MCF 10A (cell line): ENCODE data around the gene LIX1L. TPM values are rescaled to one million over a fixed set of nuclear protein-coding genes. Genes with fewer than 3 reads are reported as not detected.

Experiments used
- BruUV-seq: library from RNA; stranded (reverse); fragments of 400-500 nt; replicated peaks from 2 replicates; lab custom pipeline; 2021; lab: Mats Ljungman, UMichigan
- CTCF ChIA-PET: fragments of 300-600 bp; sonication (Branson Sonifier 250); formaldehyde crosslinking; extraction: SDS; loops from one replicate; lab custom pipeline; 2021; ENCODE audit warnings: antibody characterized with exemption, inconsistent platforms; lab: Yijun Ruan, JAX
- POLR2A ChIA-PET: fragments of 300-600, 350-650 bp; sonication (Branson Sonifier 250); formaldehyde crosslinking; extraction: SDS; loops from one replicate; lab custom pipeline; 2020; ENCODE audit warnings: antibody characterized with exemption, inconsistent platforms; lab: Yijun Ruan, JAX
- DNase-seq: peaks from one replicate; pipeline ENCODE4 v3.0.0-alpha.2; 2018; ENCODE audit not compliant: unreplicated experiment
- H3K27ac Mint-ChIP-seq: one replicate; pipeline ENCODE4 v1.8.0; 2022; ENCODE audit warnings: mild to moderate bottlenecking, low read depth, mixed read lengths; ENCODE audit not compliant: unreplicated experiment
- H3K27me3 Mint-ChIP-seq: one replicate; pipeline ENCODE4 v1.8.0; 2022; ENCODE audit warnings: mixed read lengths; ENCODE audit not compliant: insufficient read depth, unreplicated experiment
- H3K36me3 Mint-ChIP-seq: one replicate; pipeline ENCODE4 v1.8.0; 2022; ENCODE audit warnings: mild to moderate bottlenecking, moderate library complexity, mixed read lengths; ENCODE audit not compliant: insufficient read depth, unreplicated experiment
- H3K4me1 Mint-ChIP-seq: one replicate; pipeline ENCODE4 v1.8.0; 2022; ENCODE audit warnings: mixed read lengths; ENCODE audit not compliant: insufficient read depth, unreplicated experiment
- H3K4me3 Mint-ChIP-seq: one replicate; pipeline ENCODE4 v1.8.0; 2022; ENCODE audit warnings: mild to moderate bottlenecking, moderate library complexity, mixed read lengths; ENCODE audit not compliant: unreplicated experiment
- H3K9me3 Mint-ChIP-seq: one replicate; pipeline ENCODE4 v1.8.0; 2022; ENCODE audit warnings: mixed read lengths; ENCODE audit not compliant: unreplicated experiment
- intact Hi-C: fragments of 100-400 bp; cut with micrococcal nuclease; formaldehyde crosslinking; loops from 2 replicates; pipeline ENCODE4 v1.14.1; 2022
- total RNA-seq: library from RNA; stranded (reverse); gene quantifications from 2 replicates; pipeline ENCODE4 v1.2.3, GENCODE V29; 2022
- TF ChIP-seq, protein P1 (sequence below): fragments of 200-600 bp; IDR thresholded peaks from one replicate; pipeline ENCODE4 v1.8.0; 2022; ENCODE audit warnings: antibody characterized with exemption, mild to moderate bottlenecking; ENCODE audit not compliant: unreplicated experiment

LIX1L gene
- total RNA-seq, 1 experiment from 2014 or later = 42.1 TPM

GRCh38 chr1:145927916-145928643 lies 29.7 kb downstream of the LIX1L start:
- TF ChIP-seq, protein P1, sequence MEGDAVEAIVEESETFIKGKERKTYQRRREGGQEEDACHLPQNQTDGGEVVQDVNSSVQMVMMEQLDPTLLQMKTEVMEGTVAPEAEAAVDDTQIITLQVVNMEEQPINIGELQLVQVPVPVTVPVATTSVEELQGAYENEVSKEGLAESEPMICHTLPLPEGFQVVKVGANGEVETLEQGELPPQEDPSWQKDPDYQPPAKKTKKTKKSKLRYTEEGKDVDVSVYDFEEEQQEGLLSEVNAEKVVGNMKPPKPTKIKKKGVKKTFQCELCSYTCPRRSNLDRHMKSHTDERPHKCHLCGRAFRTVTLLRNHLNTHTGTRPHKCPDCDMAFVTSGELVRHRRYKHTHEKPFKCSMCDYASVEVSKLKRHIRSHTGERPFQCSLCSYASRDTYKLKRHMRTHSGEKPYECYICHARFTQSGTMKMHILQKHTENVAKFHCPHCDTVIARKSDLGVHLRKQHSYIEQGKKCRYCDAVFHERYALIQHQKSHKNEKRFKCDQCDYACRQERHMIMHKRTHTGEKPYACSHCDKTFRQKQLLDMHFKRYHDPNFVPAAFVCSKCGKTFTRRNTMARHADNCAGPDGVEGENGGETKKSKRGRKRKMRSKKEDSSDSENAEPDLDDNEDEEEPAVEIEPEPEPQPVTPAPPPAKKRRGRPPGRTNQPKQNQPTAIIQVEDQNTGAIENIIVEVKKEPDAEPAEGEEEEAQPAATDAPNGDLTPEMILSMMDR = no peak
- no peak overlapping the region for H3K27ac Mint-ChIP-seq
- intact Hi-C loops = loop anchor here (1.0 to 2.0 kb wide), 3 partner anchors 35 to 51 kb away; no protein-coding TSS in a partner anchor
- no peaks in the 10 kb centered on the region for H3K27me3 Mint-ChIP-seq
- ChIA-PET CTCF (interaction anchor here (0.8 to 3.1 kb wide), 15 partner anchors 9 to 79 kb away, joined by 3 to 19 read pairs (median 7); partner anchors contain the start of genes ANKRD34A, LIX1L, PIAS3 and POLR3GL), POLR2A (interaction anchor here (0.7 to 3.9 kb wide), 41 partner anchors 10 to 125 kb away, joined by 3 to 136 read pairs (median 6); partner anchors contain the start of genes ANKRD34A, ANKRD35, ITGA10 and LIX1L)
- peaks cover 14% of the 10 kb centered on the region for H3K4me1 Mint-ChIP-seq
- no peaks in the 10 kb centered on the region for H3K9me3 Mint-ChIP-seq
- no peak overlapping the region for H3K4me3 Mint-ChIP-seq
- TSS peak; percentile 94 for BruUV-seq
- no peak for DNase-seq
- H3K36me3 Mint-ChIP-seq = peaks cover 28% of the 10 kb centered on the region

DNA sequence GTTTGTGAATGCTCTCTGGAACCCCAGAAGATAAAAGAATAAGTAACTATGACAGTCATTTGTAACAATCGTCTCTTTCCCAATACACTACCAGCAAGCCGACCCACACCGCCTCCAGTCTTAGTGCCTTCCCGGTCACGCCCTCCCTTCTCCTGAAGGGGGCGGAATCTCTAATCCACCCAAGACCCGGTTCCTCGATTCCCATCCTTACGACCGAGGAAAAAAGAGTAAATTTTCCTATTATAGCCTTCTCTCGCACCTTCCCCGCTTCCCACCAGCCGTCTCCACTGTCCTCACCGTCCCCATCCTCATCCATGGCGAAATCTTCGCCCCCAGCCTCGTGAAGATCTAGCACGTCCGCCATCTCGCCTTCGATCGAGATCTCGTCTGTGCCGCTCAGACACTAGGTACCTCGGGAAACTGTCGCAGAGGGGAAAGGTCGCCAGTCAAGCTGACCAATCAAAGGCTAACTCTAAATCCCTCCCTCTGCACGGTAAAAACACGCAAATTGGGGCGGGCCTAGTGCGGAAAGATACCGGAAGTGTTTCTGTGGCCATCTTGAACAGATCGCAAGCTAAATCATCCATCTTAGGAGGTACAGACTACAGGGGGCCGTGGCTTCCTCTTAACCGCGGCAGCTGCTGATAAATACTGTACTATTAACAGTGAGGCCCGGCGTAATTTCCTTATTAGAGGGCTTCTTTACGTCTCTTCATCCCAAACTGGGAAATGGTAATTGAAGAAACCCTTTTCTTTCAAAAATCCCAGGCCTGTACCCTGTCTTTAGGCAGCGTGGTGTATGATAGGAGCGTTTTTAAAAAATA lies 30.5 kb downstream of the LIX1L start, which contains the start of gene RBM8A:
Gene RBM8A (minus strand): TSS at position 422 of the 824 bp plus-strand sequence. CDS start 58 bp downstream, at position 364.
- ChIA-PET POLR2A (interaction anchor here (0.7 to 3.9 kb wide), 52 partner anchors 10 to 1376 kb away, joined by 3 to 136 read pairs (median 4); partner anchors contain the start of genes ANKRD34A, ANKRD35, ITGA10 and LIX1L), CTCF (interaction anchor here (0.5 to 3.1 kb wide), 20 partner anchors 9 to 86 kb away, joined by 3 to 19 read pairs (median 4); partner anchors contain the start of genes ANKRD34A, ITGA10, LIX1L and PIAS3)
- no peak within 1 kb of the TSS for H3K4me3 Mint-ChIP-seq
- H3K9me3 Mint-ChIP-seq = no peaks in the 10 kb centered on the region
- H3K27me3 Mint-ChIP-seq = no peaks in the 10 kb centered on the region
- TF ChIP-seq, protein P1 = peak; percentile 76
- intact Hi-C loops = loop anchor here (1.0 to 2.0 kb wide), 3 partner anchors 35 to 52 kb away; no protein-coding TSS in a partner anchor
- peak; percentile 100 for DNase-seq
- no TSS peak for BruUV-seq
- H3K4me1 Mint-ChIP-seq = peaks cover 14% of the 10 kb centered on the region
- peaks cover 25% of the 10 kb centered on the region for H3K36me3 Mint-ChIP-seq
- no peak within 1 kb of the TSS for H3K27ac Mint-ChIP-seq

GRCh38 chr1:145926686-145927062 lies 31.1 kb downstream of the LIX1L start:
- BruUV-seq = no TSS peak
- H3K27me3 Mint-ChIP-seq = no peaks in the 10 kb centered on the region
- no peak overlapping the region for H3K4me3 Mint-ChIP-seq
- POLR2A ChIA-PET = interaction anchor here (0.7 to 3.9 kb wide), 34 partner anchors 9 to 1375 kb away, joined by 3 to 136 read pairs (median 6); partner anchors contain the start of genes ANKRD34A, ANKRD35, ITGA10 and LIX1L
- CTCF ChIA-PET = interaction anchor here (0.7 to 3.1 kb wide), 17 partner anchors 10 to 82 kb away, joined by 3 to 19 read pairs (median 6); partner anchors contain the start of genes ANKRD34A, ITGA10, LIX1L and PIAS3
- no peak for DNase-seq
- H3K9me3 Mint-ChIP-seq = no peaks in the 10 kb centered on the region
- H3K36me3 Mint-ChIP-seq = peaks cover 25% of the 10 kb centered on the region
- intact Hi-C loops = loop anchor here (1.0 to 2.0 kb wide), 3 partner anchors 34 to 52 kb away; no protein-coding TSS in a partner anchor
- TF ChIP-seq, protein P1 = no peak
- no peak overlapping the region for H3K27ac Mint-ChIP-seq
- peaks cover 14% of the 10 kb centered on the region for H3K4me1 Mint-ChIP-seq
